ENCODE measurements around the gene CAPRIN1.
"Not testable (repeated sequence)": the region's sequence is repeated elsewhere in the genome, so short reads cannot be mapped to it uniquely, and the experiment has no call there.

The CAPRIN1 gene

GRCh38 chr11:34052036-34052607 is 591 bp downstream of the CAPRIN1 start:
- DNase-seq (ENCODE audit: low read depth): no peak

- no peak for DNase-seq (ENCODE audit: low read depth)
Measured at GRCh38 chr11:34052608-34053160, 1.2 kb downstream of the CAPRIN1 start.

GRCh38 chr11:34053161-34053686 is 1.7 kb downstream of the CAPRIN1 start:
- no peak for DNase-seq (ENCODE audit: low read depth)

GRCh38 chr11:34054351-34054750 is 2.8 kb downstream of the CAPRIN1 start:
- DNase-seq (ENCODE audit: low read depth): not testable (repeated sequence)

- DNase-seq (ENCODE audit: low read depth): no peak
Measured at GRCh38 chr11:34055218-34056000, 3.9 kb downstream of the CAPRIN1 start.

GRCh38 chr11:34056672-34057071 is 5.1 kb downstream of the CAPRIN1 start:
- DNase-seq (ENCODE audit: low read depth): no peak

- no peak for DNase-seq (ENCODE audit: low read depth)
Measured at GRCh38 chr11:34063061-34063795, 11.7 kb downstream of the CAPRIN1 start.

GRCh38 chr11:34064291-34064690 is 12.8 kb downstream of the CAPRIN1 start:
- DNase-seq (ENCODE audit: low read depth): no peak

GRCh38 chr11:34065505-34066203 is 14.1 kb downstream of the CAPRIN1 start:
- no peak for DNase-seq (ENCODE audit: low read depth)

GRCh38 chr11:34066766-34067165 is 15.2 kb downstream of the CAPRIN1 start:
- DNase-seq (ENCODE audit: low read depth): not testable (repeated sequence)

GRCh38 chr11:34067383-34068065 is 16.0 kb downstream of the CAPRIN1 start:
- DNase-seq (ENCODE audit: low read depth): no peak

GRCh38 chr11:34068111-34068510 is 16.6 kb downstream of the CAPRIN1 start:
- no peak for DNase-seq (ENCODE audit: low read depth)

GRCh38 chr11:34071306-34071705 is 19.8 kb downstream of the CAPRIN1 start:
- DNase-seq (ENCODE audit: low read depth): not testable (repeated sequence)

- DNase-seq (ENCODE audit: low read depth): no peak
Measured at GRCh38 chr11:34072041-34072440, 20.5 kb downstream of the CAPRIN1 start.

- DNase-seq (ENCODE audit: low read depth): no peak
Measured at GRCh38 chr11:34072832-34073231, 21.3 kb downstream of the CAPRIN1 start.

- DNase-seq (ENCODE audit: low read depth): no peak
Measured at GRCh38 chr11:34074391-34074790, 22.9 kb downstream of the CAPRIN1 start.

- peak; percentile 45 for DNase-seq (ENCODE audit: low read depth)
Measured at GRCh38 chr11:34075178-34075820, 23.8 kb downstream of the CAPRIN1 start.

- DNase-seq (ENCODE audit: low read depth): no peak
Measured at GRCh38 chr11:34080609-34081008, 29.1 kb downstream of the CAPRIN1 start.

GRCh38 chr11:34084637-34085036 is 33.1 kb downstream of the CAPRIN1 start:
- no peak for DNase-seq (ENCODE audit: low read depth)

- no peak for DNase-seq (ENCODE audit: low read depth)
Measured at GRCh38 chr11:34086554-34087283, 35.2 kb downstream of the CAPRIN1 start.
